EH (cell line): ENCODE results near the gene KHSRP.
"Not testable (repeated sequence)": the region's sequence is repeated elsewhere in the genome, so short reads cannot be mapped to it uniquely, and the experiment has no call there.

Experiments used
- DNase-seq: peaks from one replicate; pipeline ENCODE4 v3.0.0-alpha.2; 2015; ENCODE audit warnings: low read depth

The KHSRP gene

DNA sequence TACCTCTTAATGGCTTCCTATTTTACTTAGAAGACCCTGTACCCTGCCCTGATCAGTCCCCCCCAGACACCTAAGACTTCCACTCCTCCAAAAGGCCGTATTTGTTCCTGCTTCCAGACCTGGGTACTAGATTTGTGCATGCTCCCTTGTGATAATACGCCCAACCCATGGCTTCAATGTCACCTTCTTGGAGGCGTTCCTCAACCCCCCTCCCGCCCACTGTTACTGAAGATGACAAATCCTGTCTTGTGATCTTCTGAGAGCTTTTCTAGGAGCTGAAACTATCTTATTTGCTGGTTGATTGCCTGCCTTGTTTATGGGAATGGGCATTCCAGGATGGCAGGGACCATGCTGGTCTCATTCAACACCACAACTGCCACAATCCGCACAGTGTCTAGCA is 25.6 kb upstream of the KHSRP start:
- DNase-seq: no peak

DNA sequence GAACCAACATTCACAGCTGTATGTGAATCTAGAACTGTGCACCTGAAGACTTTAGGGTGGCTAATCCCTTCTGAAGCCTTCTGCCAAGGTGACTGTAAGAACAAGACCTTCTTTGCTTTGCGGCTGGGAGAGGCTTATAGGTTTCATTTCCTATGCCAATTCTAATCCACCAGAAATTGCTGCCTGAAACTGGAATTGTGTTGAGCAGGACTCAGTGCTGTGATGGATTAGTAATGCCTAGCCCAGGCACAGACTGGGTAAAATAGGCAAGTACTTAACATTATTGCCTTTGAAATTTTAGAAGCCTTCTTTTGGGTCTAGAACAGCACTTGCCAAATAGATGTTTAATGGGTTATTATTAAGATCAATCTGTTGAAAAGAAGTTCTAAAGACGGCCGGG is 23.4 kb upstream of the KHSRP start:
- no peak for DNase-seq

DNA sequence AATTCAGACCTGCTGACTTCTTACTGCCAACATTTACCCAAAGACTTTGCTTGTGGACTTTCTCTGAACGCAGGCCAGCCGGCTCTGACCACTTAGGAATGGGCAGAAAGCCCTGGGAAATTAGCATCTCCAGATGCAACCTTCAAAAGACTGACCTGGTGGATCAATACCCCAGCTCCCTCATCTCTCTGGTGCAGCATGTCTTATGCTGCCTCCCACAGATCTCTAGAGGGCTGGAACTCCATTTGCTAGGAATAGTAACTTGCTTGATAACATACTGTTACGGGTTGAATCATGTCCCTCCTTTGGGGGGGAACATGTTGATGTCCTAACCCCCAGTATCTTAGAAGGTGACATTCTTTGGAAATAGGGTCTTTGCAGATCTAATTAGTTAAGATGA is 21.8 kb upstream of the KHSRP start:
- no peak for DNase-seq

DNA sequence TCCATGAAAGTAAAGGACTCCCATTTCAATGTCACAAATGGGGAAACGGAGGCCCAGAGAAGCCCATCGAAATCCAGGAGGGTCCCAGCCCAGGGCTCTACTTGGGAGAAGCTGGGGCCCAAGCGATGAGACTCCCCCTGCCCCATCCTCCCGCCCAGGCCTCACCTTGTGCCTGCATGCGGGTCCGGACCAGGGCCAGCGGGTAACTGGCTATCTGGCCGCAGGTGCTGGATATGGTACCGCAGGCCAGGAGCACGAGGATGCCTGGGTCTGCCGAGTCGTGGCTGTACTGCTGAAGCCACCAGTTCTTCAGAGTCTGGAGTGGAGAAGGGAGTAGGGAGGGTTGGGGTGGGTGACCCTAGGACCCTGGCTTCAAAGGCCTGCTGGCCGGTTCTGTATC is 19.4 kb upstream of the KHSRP start:
- no peak for DNase-seq

DNA sequence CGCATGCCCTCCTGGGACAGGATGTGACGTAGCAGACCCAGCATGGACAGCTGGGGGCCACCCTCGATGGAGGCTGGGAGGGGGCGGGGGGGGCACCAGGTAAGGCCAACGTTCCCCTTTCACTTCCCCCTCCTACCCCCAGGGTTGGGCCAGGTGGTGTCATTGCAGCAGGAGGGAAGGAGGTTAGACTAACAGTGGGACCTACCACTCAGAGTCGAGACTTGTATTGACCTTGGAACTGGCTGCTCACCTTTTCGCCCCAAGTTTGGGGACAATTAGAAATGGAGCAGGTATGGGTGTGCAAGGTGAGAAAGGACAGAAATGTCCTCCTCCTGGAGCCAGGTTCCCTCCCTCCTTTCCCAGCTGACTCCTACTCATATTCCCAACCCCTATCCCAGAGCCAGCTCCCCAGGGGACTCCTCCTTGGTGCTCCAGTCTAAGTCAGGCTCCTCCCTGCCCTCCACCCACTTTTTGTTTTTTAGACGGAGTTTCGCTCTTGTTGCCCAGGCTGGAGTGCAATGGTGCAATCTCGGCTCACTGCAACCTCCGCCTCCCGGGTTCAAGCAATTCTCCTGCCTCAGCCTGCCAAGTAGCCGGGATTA is 17.6 kb upstream of the KHSRP start:
- no peak for DNase-seq

DNA sequence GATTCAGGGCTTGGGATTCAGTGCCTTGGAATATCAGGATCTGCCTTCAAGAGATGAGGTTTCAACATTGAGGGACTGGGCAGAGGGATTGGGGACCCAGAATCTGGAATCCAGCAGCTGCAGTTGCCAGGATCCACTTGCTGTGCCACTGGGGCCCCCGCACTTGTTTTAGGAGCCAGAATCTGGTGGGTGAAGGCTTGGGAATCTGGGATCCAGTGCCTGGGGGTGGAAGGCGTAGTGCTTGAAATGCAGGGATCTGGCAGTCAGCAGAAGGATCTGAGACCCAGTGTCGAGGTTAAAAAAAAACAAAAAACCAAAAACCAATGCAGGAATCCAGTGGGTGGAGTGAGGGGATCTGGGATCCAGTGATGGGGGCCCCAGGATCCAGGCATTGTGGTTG is 16.3 kb upstream of the KHSRP start:
- no peak for DNase-seq

DNA sequence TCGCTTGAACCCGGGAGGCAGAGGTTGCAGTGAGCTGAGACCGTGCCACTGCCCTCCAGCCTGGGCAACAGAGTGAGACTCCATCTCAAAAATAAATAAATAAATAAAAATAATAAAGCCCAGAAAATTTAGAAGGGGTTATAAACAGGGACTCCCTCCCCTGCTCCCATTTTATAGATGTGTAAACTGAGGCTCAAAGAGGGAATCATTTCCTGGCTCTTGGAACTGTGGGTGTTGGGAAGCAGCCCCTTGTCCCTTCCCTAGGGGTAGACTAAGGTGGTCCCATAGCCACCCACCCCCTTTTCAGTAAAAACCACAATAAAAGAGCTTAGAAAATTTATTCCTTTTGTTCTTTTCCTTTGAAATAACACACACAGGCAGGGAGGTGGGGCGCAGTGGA is 15.1 kb upstream of the KHSRP start:
- no peak for DNase-seq

DNA sequence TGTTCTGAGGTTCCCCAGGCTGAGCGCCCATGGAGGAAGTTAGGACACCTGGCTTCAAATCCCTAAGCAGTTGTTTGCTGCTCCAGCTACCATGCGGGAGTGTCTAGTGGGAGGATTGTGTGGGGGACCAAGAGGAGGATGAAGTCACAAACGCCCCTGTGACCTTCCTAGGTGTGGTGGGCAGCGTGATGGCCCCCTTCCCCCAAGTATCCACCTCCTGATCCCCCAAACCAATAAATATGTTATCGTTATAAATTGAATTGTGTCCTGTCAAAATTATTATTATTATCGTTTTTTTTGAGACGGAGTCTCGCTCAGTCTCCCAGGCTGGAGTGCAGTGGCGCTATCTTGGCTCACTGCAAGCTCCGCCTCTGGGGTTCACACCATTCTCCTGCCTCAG is 9.1 kb upstream of the KHSRP start, which contains the start of gene SLC25A41:
Gene SLC25A41, minus strand, starts transcription at position 101 of the 400 bp plus-strand sequence. Its CDS starts 70 bp downstream, at position 31.
- DNase-seq: no peak

DNA sequence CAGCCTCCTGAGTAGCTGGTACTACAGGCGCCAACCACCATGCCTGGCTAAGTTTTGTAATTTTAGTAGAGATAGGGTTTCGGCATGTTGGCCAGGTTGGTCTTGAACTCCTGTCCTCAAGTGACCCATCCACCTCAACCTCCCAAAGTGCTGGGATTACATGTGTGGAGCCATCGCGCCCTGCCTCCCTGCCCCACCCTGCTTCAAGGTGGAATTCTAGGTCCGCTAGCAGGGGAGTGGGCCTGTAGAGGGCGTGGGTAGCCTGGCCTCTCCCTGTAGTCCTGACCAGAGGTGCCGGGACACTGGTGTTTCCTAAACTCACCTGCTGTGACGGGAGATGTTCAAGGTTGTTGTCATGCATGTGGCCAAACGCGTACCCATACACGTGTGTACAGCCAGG is 8.6 kb upstream of the KHSRP start:
- no peak for DNase-seq

DNA sequence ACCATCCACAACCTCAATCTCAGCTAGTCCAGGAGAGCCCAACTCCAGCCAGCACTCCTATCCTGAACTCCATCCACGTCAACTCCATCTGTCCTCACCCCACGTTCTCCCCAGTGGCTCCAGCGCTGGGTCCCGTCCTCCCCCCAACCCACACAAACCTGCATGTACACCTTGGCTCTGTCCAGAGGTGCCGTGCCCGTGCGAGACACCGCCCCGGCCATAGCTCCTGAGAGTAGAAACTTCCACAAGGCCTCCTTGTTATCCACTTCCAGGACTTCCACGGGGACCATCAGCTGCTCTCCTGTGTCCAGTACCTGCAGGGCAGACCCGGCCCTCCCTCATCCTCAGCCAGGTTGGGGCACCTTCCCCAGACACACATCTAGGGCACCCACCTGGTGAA is 7.3 kb upstream of the KHSRP start:
- no peak for DNase-seq

DNA sequence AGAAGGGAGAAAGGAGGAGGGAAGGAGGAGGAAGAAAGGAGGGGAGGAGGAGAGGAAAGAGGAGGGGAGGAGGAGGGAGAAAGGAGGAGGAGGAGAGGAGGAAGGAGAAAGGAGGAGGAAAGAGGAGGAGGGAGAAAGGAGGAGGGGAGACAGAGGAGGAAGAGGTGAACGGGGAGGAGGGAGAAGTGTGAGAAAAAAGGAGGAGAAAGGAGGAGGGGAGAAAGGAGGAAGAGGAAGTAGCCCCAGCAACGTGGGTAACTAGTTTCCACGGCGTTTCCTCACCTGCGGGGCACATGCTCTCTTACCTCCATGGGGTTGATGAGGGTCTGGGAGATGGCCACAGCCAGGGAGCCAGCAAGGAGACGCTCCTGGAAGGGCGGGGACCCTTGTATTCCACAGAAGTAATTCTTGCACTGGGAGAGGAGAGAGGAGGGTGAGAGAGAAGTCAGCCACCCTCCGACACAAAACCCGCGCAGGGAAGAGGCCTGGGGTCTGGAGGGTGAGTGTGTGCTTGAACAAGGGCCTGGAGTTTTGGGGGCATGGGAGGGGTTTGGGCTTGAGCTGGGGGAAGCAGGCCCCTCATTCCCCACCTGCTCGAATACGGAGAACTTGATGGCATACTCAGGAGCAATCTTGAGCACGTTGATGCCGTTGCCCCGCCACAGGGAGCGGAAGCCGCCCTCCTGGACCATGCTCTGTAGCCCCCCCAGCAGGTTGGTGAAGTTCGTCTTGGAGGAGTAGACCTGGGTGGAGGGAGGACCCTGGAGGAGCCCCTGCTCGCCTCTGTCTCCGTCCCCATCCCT is 5.0 kb upstream of the KHSRP start:
- DNase-seq: no peak

DNA sequence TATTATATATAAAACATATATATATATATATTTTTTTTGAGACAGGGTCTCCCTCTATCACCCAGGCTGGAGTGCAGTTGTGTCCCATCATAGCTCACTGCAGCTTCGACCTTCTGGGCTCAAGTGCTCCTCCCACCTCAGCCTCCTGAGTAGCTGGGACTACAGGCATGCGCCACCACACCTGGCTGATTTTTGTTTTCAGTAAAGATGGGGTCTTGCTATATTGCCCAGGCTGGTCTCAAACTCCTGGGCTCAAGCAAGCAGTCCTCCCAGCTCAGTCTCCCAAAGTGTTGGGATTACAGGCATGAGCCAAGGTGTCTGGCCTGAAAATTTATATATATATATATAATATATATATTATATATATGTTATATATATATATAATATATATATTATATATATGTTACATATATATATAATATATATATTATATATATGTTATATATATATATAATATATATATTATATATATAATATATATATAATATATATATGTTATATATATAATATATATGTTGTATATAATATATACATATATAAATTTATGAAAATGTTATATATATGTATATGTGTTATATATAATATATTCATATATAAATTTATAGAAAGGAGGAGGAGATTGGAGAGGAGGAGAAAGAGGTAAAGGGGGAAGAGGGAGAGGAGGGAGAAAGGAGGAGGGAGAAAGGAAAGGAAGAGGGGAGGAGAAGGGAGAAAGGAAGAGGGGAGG is 4.2 kb upstream of the KHSRP start:
- DNase-seq: not testable (repeated sequence)

DNA sequence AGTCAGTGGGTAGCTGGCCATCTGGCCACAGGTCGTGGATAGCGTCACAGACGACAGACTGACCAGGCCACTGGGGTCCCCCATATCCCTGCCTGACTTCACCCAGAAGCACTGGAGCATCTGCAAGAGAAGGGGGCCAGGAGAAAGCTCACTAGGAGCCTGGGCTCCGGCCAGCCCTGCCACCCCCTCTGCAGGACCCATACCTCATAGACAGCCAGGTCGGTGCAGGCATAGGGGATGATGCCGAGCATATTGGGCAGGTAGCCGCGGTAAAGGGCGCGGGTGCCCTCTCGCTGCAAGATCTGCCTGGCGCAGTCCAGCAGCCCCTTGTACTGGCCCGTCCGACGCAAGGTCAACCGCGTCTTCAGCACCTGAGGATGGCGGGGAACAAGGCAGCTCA is 2.5 kb upstream of the KHSRP start:
- DNase-seq: no peak

DNA sequence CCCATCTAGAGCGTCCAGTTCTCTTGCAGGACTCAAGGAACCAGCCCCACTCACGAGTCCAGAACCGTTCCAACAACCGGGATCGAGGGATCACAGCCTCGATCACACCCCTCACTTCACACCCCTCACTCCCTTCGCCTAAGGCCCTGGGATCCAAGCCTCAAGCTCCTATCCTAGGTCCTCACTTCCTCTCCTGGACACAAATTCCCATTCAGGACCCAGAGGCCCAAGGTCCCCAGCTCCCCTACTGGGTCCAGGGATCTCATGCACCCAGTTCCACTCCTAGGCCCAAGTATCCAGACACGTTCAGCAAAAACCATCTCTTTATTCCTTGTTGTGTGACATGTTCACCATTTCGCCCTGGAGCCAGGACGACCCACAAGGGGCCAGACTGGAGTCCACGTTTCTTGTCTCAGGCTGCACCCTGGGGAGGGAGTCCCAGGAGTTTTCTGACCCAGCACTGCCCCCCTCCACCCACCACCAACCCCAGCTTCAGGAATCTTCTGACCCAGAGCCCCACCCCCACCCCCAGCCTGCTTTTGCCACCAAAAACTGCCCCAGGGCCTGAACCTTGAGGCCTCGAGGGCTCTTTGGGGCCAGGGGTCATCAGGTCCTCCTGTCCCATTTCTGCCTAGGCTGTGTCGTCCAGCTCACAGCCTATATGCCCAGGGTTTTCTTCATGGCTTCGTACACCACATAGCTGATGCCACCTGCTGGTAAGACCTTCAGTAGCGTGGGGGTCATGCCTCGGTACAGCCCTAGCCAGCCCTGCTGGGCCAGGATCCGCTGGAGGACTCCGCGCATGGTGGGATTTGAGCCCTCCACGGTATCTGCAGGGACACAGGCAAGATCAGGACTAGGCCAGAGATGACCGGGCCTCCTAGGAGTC is 1.4 kb upstream of the KHSRP start:
- no peak for DNase-seq

DNA sequence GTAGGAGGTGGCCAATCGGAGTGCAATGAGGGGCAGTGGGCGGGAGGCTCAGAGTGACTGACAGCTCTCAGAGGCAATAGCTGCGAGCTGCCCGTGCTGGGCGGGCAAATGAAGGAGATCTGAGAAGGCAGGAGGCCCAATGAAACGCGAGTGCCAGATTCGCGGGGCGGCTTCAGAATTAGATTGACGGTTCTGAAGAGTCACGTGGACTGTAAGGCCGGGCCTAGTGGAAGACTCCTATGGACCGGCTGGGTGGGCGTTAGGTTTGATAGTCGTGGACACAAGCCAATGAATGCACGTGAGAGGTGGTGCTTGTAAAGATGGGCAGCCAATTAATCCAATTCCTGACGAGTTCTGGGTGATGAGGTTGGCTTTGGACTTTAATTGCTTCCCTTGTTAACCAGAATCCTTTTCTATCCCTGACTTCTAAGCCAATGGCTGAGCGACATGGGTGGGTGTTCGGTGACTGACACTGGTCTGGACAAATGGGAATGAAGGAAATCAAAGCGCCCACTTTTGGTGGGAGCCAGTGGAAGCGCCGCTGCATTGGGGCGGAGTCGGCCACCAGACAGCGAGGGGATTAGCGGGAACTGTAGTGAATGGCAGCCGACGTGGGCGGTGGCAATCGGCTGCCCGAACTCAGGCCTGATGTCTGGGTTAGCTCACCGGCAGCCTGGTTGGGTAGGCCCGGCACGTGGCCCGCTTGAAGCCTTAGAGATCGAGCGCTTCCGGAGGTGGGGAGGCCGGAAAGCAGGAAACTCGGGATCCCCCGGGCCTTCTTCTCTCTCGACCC is 524 bp upstream of the KHSRP start:
- peak; percentile 100 for DNase-seq

DNA sequence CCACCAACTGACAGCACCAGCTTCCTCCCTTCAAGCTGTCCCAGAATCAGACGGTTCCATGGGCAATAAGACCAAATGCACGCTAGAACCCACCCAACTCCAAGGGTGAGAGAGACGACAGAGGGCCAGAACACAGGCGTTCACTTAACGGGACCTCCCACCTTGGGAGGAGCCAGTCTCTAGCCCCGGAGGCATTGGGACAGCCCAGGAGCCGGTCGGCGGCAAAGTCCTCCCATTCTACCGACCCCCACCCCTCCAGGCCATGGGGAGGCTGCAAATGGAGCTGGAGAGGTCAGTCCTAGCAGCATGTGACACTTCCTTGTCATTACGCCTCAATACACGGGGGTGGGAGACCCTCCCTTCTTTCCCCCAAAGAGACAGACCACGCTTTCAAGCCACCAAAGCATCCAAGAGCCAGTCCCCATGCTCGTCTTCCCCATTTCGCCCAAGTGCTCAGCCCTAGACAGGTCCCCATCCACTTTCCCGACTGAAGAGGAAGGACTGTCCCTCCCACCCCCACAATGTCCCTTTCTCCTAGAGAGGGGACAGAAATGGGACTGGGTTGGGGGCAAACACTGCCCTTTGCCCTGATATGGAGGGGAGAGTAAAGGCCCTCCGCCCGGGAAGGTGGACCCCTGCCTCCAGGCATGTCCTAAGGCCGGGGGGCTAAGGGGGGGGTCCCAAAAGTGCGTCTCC is 964 bp downstream of the KHSRP start:
- DNase-seq: peak; percentile 66

DNA sequence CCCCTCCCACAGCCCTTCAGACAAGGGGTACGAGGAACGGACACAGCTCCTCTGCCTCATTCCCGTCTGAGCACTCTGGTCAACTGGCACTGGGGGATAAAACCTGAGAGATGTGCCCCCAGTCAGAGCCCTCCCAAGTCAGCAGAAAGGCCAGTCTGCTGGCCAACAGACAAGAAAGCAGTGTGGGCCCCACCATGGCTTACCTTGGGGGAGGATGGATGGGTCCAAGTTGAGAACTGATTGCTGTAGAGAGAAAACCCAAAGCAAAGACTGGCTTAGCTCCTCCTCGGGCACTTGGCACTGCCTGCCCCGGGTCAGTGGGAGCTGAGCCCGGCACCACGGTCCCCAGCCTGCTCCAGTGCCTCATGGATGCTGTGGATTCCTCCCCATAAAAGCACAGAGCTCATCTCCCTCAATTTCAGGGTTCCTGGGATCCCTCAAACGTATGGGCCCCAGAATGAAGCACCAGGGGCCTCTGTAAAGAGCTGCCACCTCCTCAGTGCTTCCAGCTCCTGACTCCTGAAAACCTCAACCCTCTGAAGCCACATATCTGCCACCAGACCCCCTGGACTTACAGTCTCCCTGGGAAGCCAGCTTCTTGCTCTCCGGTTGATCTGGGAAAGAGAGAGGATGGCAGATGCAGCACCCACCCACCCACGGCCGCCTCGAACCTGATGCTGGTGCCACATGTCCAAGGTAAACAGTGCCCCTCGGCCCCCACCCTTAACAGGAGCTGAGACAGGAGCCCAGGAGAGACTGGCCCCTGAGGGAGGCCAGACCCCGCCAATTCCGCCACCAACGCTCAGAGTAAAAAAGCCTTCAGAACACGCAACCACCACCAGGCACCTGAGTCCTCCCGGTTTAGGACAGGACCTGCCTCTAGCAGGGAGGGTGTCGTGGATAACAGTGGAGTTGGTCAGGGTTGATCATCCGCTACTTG is 3.3 kb downstream of the KHSRP start:
- no peak for DNase-seq

DNA sequence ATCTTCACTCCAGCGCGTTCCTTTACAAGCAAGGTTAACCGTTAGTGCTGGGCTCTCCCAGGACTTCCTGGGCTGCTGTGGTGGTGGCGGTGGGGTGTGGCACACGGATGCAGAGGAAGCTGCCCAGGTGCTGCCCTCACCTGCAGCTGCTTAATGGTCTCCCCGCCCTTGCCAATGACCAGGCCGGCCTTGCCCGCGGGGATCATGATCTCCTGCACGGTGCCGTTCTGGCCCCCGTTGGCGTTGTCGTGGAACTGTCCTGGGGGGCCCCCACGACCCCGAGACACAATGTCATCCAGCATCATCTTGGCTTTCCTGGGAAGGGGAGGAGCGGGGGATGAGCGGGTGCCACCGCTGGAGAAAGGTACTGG is 6.1 kb downstream of the KHSRP start:
- DNase-seq: no peak

DNA sequence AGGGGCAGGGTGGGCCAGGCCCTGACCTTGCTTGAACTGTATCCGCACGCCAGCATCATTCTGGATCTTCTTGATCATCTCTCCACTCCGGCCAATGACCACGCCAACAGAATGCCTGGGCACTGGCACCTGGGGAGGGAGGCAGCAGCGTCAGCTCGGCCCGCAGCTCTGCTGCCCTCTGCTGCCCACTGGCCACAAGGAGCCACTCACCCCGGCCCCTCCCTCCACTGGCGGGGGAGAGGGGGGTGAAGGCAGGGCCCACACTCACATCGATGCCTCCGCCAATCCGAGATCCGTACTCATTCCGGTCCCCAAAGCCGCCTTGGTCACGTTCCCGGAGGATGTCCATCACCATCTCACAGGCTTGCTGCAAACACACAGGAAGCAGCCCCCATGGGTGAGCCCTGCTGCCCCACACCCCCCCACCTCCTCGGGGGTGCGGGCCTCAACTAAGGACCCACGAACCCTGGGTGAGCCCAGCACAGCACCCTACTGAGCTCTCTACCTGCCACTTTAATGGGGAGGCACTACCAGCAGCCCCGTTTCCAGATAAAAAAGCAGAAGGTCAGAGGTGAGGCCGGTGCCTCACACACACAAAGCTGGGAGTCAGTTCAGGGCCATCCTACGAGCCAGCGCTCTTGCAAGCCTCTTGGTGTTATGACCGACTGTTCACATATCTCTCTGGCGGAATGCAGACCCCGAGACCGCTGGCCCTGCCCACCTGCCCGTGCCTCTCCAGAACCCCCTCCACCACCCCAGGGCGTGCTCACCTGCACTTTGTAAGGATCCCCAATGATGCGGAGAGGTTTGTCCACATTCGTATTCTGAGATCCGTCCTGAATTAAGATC is 6.7 kb downstream of the KHSRP start:
- peak; percentile 25 for DNase-seq
